HUES64 (cell line): ENCODE data around the gene ARPC5L.

ENCODE experiments used
- H3K27ac ChIP-seq: 2 replicates; pipeline ENCODE4 v1.7.0; 2013; ENCODE audit warnings: low read depth, low read length, inconsistent platforms
- H3K27me3 ChIP-seq: 2 replicates; pipeline ENCODE4 v1.6.1; 2013; ENCODE audit warnings: mild to moderate bottlenecking, low read length; ENCODE audit not compliant: insufficient read depth
- H3K36me3 ChIP-seq: 2 replicates; pipeline ENCODE4 v1.6.1; 2013; ENCODE audit warnings: mild to moderate bottlenecking, low read length; ENCODE audit not compliant: insufficient read depth
- H3K4me1 ChIP-seq: 2 replicates; pipeline ENCODE4 v1.6.1; 2013; ENCODE audit warnings: mild to moderate bottlenecking, low read length, moderate library complexity; ENCODE audit not compliant: insufficient read depth
- H3K4me3 ChIP-seq: 2 replicates; pipeline ENCODE4 v1.5.1; 2013; ENCODE audit warnings: mild to moderate bottlenecking, low read length, moderate library complexity
- H3K9ac ChIP-seq: 2 replicates; pipeline ENCODE4 v1.6.1; 2013; ENCODE audit warnings: mild to moderate bottlenecking, low read depth, low read length
- H3K9me3 ChIP-seq: 2 replicates; pipeline ENCODE4 v1.6.1; 2013; ENCODE audit warnings: low read depth, low read length; ENCODE audit not compliant: insufficient read depth
- WGBS: fragments of 150-250, 120-280 bp; methylation state at CpG from one replicate; pipeline ENCODE4 v1.1.7; 2013; ENCODE audit warnings: missing lambda C conversion rate; 5-methylcytosine and 5-hydroxymethylcytosine counted together

ARPC5L gene

GRCh38 chr9:124884376-124884775 is 22.4 kb downstream of the ARPC5L start:
- Histone ChIP-seq H3K36me3 (peaks cover 15% of the 10 kb centered on the region; the same call in 1 of the 2 replicates), H3K4me1 (peaks cover 30% of the 10 kb centered on the region), H3K4me3 (no peak overlapping the region), H3K9me3 (no peaks in the 10 kb centered on the region), H3K9ac (no peak overlapping the region), H3K27ac (peak overlapping the region; percentile 3), H3K27me3 (no peaks in the 10 kb centered on the region)
- 62% methylated on average over 4 of the region's 4 CpGs for WGBS

- Histone ChIP-seq H3K27ac (no peak overlapping the region), H3K9me3 (no peaks in the 10 kb centered on the region), H3K36me3 (peaks cover 21% of the 10 kb centered on the region), H3K9ac (no peak overlapping the region), H3K4me3 (no peak overlapping the region), H3K4me1 (peaks cover 22% of the 10 kb centered on the region), H3K27me3 (no peaks in the 10 kb centered on the region)
- 93% methylated on average over 4 of the region's 4 CpGs for WGBS
Measured at GRCh38 chr9:124885551-124885950, 23.6 kb downstream of the ARPC5L start.

GRCh38 chr9:124886461-124886860 is 24.5 kb downstream of the ARPC5L start:
- Histone ChIP-seq H3K4me1 (peaks cover 13% of the 10 kb centered on the region; the same call in 1 of the 2 replicates), H3K36me3 (peaks cover 27% of the 10 kb centered on the region), H3K9me3 (no peaks in the 10 kb centered on the region), H3K4me3 (no peak overlapping the region), H3K27me3 (no peaks in the 10 kb centered on the region), H3K27ac (no peak overlapping the region), H3K9ac (no peak overlapping the region)
- whole genome bisulfite sequencing, result 88% methylated on average over 10 of the region's 10 CpGs

GRCh38 chr9:124886866-124887492 is 25.0 kb downstream of the ARPC5L start:
- peaks cover 27% of the 10 kb centered on the region for H3K36me3 ChIP-seq
- H3K27me3 ChIP-seq, result no peaks in the 10 kb centered on the region
- no peaks in the 10 kb centered on the region for H3K9me3 ChIP-seq
- H3K9ac ChIP-seq, result no peak overlapping the region
- no peak overlapping the region for H3K27ac ChIP-seq
- peaks cover 8% of the 10 kb centered on the region; the same call in 1 of the 2 replicates for H3K4me1 ChIP-seq
- no peak overlapping the region for H3K4me3 ChIP-seq
- WGBS, result 90% methylated on average over 17 of the region's 17 CpGs

GRCh38 chr9:124887832-124888231 is 25.9 kb downstream of the ARPC5L start:
- Histone ChIP-seq H3K27me3 (no peaks in the 10 kb centered on the region), H3K4me1 (peaks cover 3% of the 10 kb centered on the region; the same call in 1 of the 2 replicates), H3K36me3 (peaks cover 27% of the 10 kb centered on the region), H3K27ac (no peak overlapping the region), H3K9me3 (no peaks in the 10 kb centered on the region), H3K9ac (no peak overlapping the region), H3K4me3 (no peak overlapping the region)
- 95% methylated on average over 4 of the region's 5 CpGs for WGBS

GRCh38 chr9:124889006-124889405 is 27.1 kb downstream of the ARPC5L start:
- WGBS, result 94% methylated on average over 13 of the region's 13 CpGs
- peaks cover 27% of the 10 kb centered on the region for H3K36me3 ChIP-seq
- no peak overlapping the region for H3K9ac ChIP-seq
- H3K27me3 ChIP-seq, result no peaks in the 10 kb centered on the region
- peaks cover 3% of the 10 kb centered on the region; the same call in 1 of the 2 replicates for H3K4me1 ChIP-seq
- H3K9me3 ChIP-seq, result no peaks in the 10 kb centered on the region
- no peak overlapping the region for H3K4me3 ChIP-seq
- no peak overlapping the region for H3K27ac ChIP-seq

GRCh38 chr9:124890179-124890578 is 28.2 kb downstream of the ARPC5L start:
- Histone ChIP-seq H3K27me3 (no peaks in the 10 kb centered on the region), H3K4me1 (peaks cover 5% of the 10 kb centered on the region; the same call in 1 of the 2 replicates), H3K9me3 (no peaks in the 10 kb centered on the region), H3K9ac (no peak overlapping the region), H3K36me3 (peaks cover 27% of the 10 kb centered on the region), H3K4me3 (no peak overlapping the region), H3K27ac (no peak overlapping the region)
- WGBS, result 96% methylated on average over 7 of the region's 7 CpGs

GRCh38 chr9:124894035-124894740 is 32.3 kb downstream of the ARPC5L start:
- Histone ChIP-seq H3K36me3 (peaks cover 25% of the 10 kb centered on the region), H3K27ac (no peak overlapping the region), H3K4me3 (no peak overlapping the region), H3K9ac (no peak overlapping the region), H3K27me3 (no peaks in the 10 kb centered on the region), H3K9me3 (no peaks in the 10 kb centered on the region), H3K4me1 (peaks cover 5% of the 10 kb centered on the region; the same call in 1 of the 2 replicates)
- WGBS, result 90% methylated on average over 9 of the region's 9 CpGs

GRCh38 chr9:124894741-124895170 is 32.8 kb downstream of the ARPC5L start:
- H3K9me3 ChIP-seq, result no peaks in the 10 kb centered on the region
- H3K27ac ChIP-seq, result no peak overlapping the region
- peaks cover 5% of the 10 kb centered on the region; the same call in 1 of the 2 replicates for H3K4me1 ChIP-seq
- peak overlapping the region; percentile 17; the same call in 1 of the 2 replicates for H3K9ac ChIP-seq
- no peak overlapping the region for H3K4me3 ChIP-seq
- H3K27me3 ChIP-seq, result no peaks in the 10 kb centered on the region
- H3K36me3 ChIP-seq, result peaks cover 20% of the 10 kb centered on the region

GRCh38 chr9:124897570-124898460 is 35.9 kb downstream of the ARPC5L start:
- Histone ChIP-seq H3K9ac (no peak overlapping the region), H3K9me3 (no peaks in the 10 kb centered on the region), H3K27me3 (no peaks in the 10 kb centered on the region), H3K4me1 (peaks cover 5% of the 10 kb centered on the region; the same call in 1 of the 2 replicates), H3K27ac (no peak overlapping the region), H3K36me3 (peaks cover 11% of the 10 kb centered on the region; the same call in 1 of the 2 replicates), H3K4me3 (no peak overlapping the region)
- 91% methylated on average over 6 of the region's 6 CpGs for WGBS

GRCh38 chr9:124899845-124900244 is 37.9 kb downstream of the ARPC5L start:
- no peak overlapping the region for H3K9ac ChIP-seq
- H3K36me3 ChIP-seq, result peaks cover 11% of the 10 kb centered on the region; the same call in 1 of the 2 replicates
- no peaks in the 10 kb centered on the region for H3K27me3 ChIP-seq
- no peaks in the 10 kb centered on the region for H3K4me1 ChIP-seq
- 94% methylated on average over 9 of the region's 9 CpGs for WGBS
- H3K4me3 ChIP-seq, result no peak overlapping the region
- H3K9me3 ChIP-seq, result no peaks in the 10 kb centered on the region
- no peak overlapping the region for H3K27ac ChIP-seq
